ENCODE data around the gene TPGS1.

TPGS1 gene

GRCh38 chr19:554817-555216 lies 47.5 kb downstream of the TPGS1 start:
- Histone ChIP-seq H3K27me3 (ENCODE audit: insufficient read depth, low read length, poor library complexity) (no peaks in the 10 kb centered on the region), H4K20me1 (ENCODE audit: insufficient read depth, low read length) (no peaks in the 10 kb centered on the region), H3K9ac (ENCODE audit: low read depth, low read length) (no peak overlapping the region), H3K36me3 (ENCODE audit: insufficient read depth, low read length) (no peaks in the 10 kb centered on the region), H3K9me3 (ENCODE audit: insufficient read depth, low read length, severe bottlenecking) (no peaks in the 10 kb centered on the region), H3K27ac (ENCODE audit: low read length) (no peak overlapping the region), H2AFZ (ENCODE audit: low read depth, low read length) (no peak overlapping the region), H3K79me2 (ENCODE audit: insufficient read depth, low read length) (no peaks in the 10 kb centered on the region), H3K4me3 (ENCODE audit: low read depth in 1 of 2, low read length in 2 of 2) (no peak overlapping the region), H3K4me2 (ENCODE audit: insufficient read depth, low read length) (no peak overlapping the region), H3K4me1 (ENCODE audit: insufficient read depth, low read length) (no peaks in the 10 kb centered on the region)
- DNase-seq = no peak
- no peak for TF ChIP-seq CTCF (IDR thresholded peaks at IDR 0.05; ENCODE audit: borderline replicate concordance, extremely low read depth, low read length, poor library complexity, severe bottlenecking)
- TF ChIP-seq EZH2 (IDR thresholded peaks at IDR 0.05; ENCODE audit: borderline replicate concordance, low read depth, low read length, severe bottlenecking) = no peak
- no peak for ATAC-seq (ENCODE audit: insufficient read depth, low read depth)

GRCh38 chr19:555474-555808 lies 48.1 kb downstream of the TPGS1 start:
- no peak for DNase-seq
- no peak overlapping the region for H2AFZ ChIP-seq (ENCODE audit: low read depth, low read length)
- TF ChIP-seq CTCF (IDR thresholded peaks at IDR 0.05; ENCODE audit: borderline replicate concordance, extremely low read depth, low read length, poor library complexity, severe bottlenecking) (no peak), EZH2 (IDR thresholded peaks at IDR 0.05; ENCODE audit: borderline replicate concordance, low read depth, low read length, severe bottlenecking) (no peak)
- H3K36me3 ChIP-seq (ENCODE audit: insufficient read depth, low read length) = no peaks in the 10 kb centered on the region
- no peak overlapping the region for H3K4me3 ChIP-seq (ENCODE audit: low read depth in 1 of 2, low read length in 2 of 2)
- H4K20me1 ChIP-seq (ENCODE audit: insufficient read depth, low read length) = no peaks in the 10 kb centered on the region
- H3K9me3 ChIP-seq (ENCODE audit: insufficient read depth, low read length, severe bottlenecking) = no peaks in the 10 kb centered on the region
- H3K79me2 ChIP-seq (ENCODE audit: insufficient read depth, low read length) = no peaks in the 10 kb centered on the region
- H3K4me1 ChIP-seq (ENCODE audit: insufficient read depth, low read length) = no peaks in the 10 kb centered on the region
- no peak for ATAC-seq (ENCODE audit: insufficient read depth, low read depth)
- no peak overlapping the region for H3K4me2 ChIP-seq (ENCODE audit: insufficient read depth, low read length)
- no peaks in the 10 kb centered on the region for H3K27me3 ChIP-seq (ENCODE audit: insufficient read depth, low read length, poor library complexity)
- H3K27ac ChIP-seq (ENCODE audit: low read length) = no peak overlapping the region
- no peak overlapping the region for H3K9ac ChIP-seq (ENCODE audit: low read depth, low read length)

DNA sequence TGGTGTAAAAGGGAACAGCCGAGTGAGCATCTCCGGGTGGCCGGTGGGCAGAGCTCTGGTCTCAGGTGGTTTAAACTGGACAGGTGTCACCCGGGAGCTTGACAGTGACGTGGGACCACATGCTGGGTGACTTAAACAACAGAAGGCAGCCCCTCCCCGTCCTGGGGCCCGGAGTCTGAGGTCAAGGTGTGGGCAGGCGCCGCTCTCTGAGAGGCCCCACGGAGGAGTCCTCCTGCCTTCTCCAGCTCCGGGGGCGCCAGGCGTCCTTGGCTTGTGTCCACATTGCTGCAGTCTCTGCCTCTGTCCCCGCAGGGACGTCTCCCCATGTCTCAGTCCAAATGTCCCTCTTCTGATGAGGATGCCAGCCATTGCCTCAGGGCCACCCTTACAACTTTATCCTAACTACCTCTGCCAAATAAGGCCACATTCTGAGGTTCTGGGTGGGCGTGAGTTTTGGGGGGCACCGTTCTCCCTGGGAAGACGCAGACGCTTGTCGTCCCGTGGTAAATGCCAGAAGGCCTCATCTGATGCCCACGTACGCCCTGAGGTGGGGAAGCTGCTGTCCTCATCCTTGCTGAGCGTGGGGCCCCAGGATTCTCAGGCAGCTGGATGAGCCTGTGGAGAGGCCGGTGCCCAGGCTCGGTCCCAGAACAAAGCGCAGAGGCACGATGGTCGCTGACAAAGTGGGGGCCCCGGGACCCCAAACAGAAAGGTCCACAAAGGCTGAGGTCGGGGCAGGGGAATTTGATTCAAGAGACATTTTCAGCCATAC lies 49.5 kb downstream of the TPGS1 start:
- H3K79me2 ChIP-seq (ENCODE audit: insufficient read depth, low read length) = no peaks in the 10 kb centered on the region
- no peak overlapping the region for H2AFZ ChIP-seq (ENCODE audit: low read depth, low read length)
- TF ChIP-seq CTCF (IDR thresholded peaks at IDR 0.05; ENCODE audit: borderline replicate concordance, extremely low read depth, low read length, poor library complexity, severe bottlenecking) (no peak), EZH2 (IDR thresholded peaks at IDR 0.05; ENCODE audit: borderline replicate concordance, low read depth, low read length, severe bottlenecking) (no peak)
- H3K4me1 ChIP-seq (ENCODE audit: insufficient read depth, low read length) = no peaks in the 10 kb centered on the region
- H4K20me1 ChIP-seq (ENCODE audit: insufficient read depth, low read length) = no peaks in the 10 kb centered on the region
- no peak overlapping the region for H3K9ac ChIP-seq (ENCODE audit: low read depth, low read length)
- H3K9me3 ChIP-seq (ENCODE audit: insufficient read depth, low read length, severe bottlenecking) = no peaks in the 10 kb centered on the region
- H3K4me3 ChIP-seq (ENCODE audit: low read depth in 1 of 2, low read length in 2 of 2) = no peak overlapping the region
- H3K27me3 ChIP-seq (ENCODE audit: insufficient read depth, low read length, poor library complexity) = no peaks in the 10 kb centered on the region
- H3K36me3 ChIP-seq (ENCODE audit: insufficient read depth, low read length) = no peaks in the 10 kb centered on the region
- no peak for DNase-seq
- no peak overlapping the region for H3K4me2 ChIP-seq (ENCODE audit: insufficient read depth, low read length)
- no peak overlapping the region for H3K27ac ChIP-seq (ENCODE audit: low read length)
- no peak for ATAC-seq (ENCODE audit: insufficient read depth, low read depth)

All from DND-41 (cell line).